T47D (cell line): ENCODE results near the gene TAF4.
"Not testable (repeated sequence)": the region's sequence is repeated elsewhere in the genome, so short reads cannot be mapped to it uniquely, and the experiment has no call there.

Source experiments
- DNase-seq, 2 experiments: peaks; one replicate each; pipeline versions ENCODE4 v3.0.0 to v3.0.0-alpha.2; 2011 to 2012; ENCODE audit warnings: low read depth in 1 of 2, low spot score in 1 of 2
- JUND ChIP-seq: IDR thresholded peaks from 2 replicates; pipeline ENCODE4 v1.6.1; 2012; ENCODE audit warnings: low read depth
- in situ Hi-C: cut with HindIII; loops from 2 replicates; pipeline ENCODE4 v1.10.0; 2016; ENCODE audit warnings: low sequenced_read_pairs, low pct_unique_long_range_greater_than_20kb

TAF4 gene

GRCh38 chr20:61976644-61977418 is 88.8 kb downstream of the TAF4 start:
- no peak for TF ChIP-seq JUND
- in situ Hi-C loops, result no loop called here
- no peak for DNase-seq

DNA sequence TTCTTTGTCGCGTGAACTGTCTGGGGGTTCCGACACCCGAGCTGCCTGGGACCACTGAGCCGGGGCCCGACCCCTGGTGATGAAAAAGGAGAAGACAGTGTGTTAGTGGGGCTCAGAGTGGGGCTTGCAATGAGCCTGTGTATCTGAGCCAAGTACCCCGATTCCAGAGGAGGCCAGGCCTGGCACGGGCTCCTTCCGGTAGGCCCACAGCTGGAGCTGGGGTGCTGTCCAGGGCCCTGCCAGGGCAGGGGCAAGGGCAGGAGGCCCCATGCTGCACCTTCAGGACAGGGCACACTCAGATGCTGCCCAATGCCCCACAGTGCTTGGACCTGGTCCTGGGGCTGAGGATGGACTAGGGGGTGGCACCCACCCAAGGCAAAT is 89.4 kb downstream of the TAF4 start:
- TF ChIP-seq JUND, result no peak
- no peak for DNase-seq
- in situ Hi-C loops, result no loop called here

- TF ChIP-seq JUND, result no peak
- no peak for DNase-seq
- in situ Hi-C loops, result no loop called here
Measured at GRCh38 chr20:61975407-61976129, 90.1 kb downstream of the TAF4 start.

DNA sequence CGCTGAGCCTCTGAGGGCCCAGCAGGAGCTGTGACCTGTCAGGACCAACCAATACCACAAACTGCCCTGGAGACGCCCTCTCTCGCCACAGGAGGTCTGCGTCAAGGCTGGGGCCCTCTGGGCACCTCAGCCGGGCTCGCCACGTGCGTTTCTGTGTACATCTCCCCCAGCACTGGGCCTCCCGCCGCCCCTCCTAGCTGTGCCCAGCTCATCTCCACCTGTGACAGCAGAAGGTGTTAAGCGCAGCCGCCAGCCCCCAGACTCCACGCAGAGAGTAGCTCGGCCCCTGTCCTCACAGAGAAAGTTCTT is 91.4 kb downstream of the TAF4 start:
- no peak for TF ChIP-seq JUND
- no peak for DNase-seq
- in situ Hi-C loops, result no loop called here

DNA sequence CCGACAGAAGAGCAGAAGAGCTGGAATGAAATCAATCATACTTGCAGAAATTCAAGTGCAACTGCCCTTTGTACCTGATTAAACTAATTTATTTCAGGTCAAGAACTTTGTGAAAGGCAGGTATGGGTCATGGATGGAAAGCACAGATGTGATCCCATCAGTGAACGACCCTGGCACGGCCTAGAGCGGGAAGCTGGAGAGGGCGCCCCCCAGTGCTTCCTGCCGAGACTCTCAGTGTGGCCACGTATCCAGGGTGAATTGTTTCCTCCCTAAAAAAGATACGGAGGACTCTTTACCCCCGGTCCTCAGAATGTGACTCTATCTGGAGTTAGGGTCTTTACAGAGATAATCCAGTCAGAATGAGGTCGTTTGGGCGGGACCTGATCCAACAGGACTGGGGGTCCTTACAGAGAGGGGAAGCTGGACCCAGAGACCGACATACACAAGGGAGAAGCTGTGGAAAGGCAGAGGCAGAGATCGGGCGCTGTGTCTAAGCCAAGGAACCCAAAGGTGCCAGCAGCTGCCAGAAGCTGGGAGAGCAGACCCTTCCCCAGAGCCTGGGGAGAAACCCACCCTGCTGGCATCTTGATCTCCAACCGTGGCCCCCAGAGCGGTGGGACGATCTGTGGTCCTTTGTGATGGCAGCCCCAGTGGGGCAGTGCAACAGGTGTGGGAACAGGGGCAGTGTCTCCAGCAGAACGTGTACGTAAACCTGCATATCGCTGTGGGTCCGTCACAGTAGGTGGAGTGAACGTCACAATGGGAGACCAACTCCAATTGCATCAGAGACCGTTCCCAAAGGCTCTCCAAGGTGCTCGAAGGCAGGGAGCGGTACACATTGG is 91.9 kb downstream of the TAF4 start:
- no peak for TF ChIP-seq JUND
- DNase-seq, result no peak

DNA sequence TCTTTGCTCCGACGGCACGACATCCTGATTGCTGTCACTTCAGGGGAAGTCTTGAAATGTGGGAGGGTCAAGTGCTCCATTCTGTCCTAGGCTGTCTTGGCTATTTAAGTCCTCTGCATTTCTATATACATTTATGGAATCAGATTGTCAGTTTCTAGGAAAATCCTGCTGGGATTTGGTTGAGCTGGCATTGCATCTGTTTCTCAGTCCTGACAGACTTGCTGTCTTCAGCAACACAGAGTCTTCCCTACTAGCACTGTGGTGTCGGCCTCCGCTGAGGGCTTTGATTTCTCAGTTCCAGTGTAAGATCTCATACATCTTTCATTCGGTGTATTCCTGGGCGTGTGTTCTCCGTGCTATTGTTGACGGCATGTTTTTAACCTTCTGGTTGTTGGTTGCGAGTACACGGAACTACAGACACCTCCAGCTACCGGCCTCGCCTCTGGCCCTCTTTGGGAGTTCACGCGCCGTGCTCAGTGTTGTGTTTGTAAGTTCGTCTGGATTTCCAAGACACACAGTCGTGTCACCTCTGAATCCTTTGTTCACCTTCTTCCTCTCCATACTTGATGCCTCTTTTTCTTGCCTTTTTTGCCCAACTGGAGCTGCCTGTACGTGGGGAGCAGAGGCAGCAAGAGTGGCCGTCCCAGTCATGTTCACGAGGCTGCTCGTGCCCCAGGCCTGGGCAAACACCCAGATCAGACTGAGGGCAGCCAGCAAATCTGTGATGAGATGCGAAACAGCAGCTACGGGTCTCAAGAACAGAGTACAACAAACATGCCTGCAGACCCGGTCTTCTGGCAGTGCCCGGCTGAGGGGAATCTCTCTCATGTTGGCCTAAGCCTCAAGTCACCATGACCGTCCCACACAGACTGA is 92.8 kb downstream of the TAF4 start:
- TF ChIP-seq JUND, result no peak
- in situ Hi-C loops, result no loop called here
- no peak for DNase-seq

More for the DNA sequence above, 91.9 kb downstream of the TAF4 start:
- in situ Hi-C loops, result no loop called here

DNA sequence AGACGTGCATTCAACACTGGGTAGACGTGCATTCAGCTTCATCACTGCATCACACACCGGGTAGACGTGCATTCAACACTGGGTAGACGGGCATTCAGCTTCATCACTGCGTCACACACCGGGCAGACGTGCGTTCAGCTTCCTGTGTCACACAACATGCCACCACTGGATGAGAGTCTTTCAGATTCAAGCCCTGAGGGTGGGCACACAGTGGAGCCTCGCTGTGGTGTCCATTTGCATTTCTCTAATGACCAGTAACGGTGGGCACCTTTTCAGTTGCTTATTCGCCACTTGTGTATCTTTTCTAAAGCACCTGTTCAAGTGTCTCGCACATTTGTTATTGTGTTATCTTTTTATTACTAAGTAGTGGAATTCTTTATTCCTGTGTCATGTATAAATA is 94.1 kb downstream of the TAF4 start:
- DNase-seq, in situ Hi-C loops: not testable (repeated sequence)

DNA sequence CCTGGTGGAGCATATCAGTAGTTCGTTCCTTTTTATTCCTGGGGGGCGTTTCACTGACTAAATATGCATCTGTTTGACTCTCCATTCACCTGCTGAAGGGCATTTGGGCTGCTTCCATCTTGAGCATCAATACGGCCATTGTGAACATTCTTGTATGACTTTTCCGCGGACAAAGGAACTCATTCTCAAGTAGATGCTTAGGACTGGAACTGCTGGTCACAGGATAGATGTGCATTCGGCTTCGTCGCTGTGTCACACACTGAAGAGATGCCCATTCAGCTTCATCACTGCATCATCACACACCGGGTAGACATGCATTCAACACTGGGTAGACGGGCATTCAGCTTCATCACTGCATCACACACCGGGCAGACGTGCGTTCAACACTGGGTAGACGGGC is 95.3 kb downstream of the TAF4 start:
- no peak for TF ChIP-seq JUND
- no peak for DNase-seq
- in situ Hi-C loops, result no loop called here

DNA sequence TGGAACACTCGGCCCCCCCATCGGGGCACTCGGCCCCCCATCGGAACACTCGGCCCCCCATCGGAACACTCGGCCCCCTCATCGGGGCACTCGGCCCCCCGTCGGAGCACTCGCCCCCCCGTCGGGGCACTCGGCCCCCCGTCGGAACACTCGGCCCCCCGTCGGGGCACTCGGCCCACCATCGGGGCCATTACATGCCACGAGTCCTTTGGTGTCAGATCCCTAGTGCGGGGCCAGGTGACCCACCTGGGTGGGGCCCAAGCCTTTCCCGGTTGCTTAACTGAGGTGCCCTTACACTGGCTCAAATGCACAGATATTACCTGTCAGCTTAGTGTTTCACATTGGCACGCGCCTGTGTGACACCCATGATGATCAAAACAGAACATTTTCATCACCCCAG is 95.9 kb downstream of the TAF4 start:
- no peak for DNase-seq
- no peak for TF ChIP-seq JUND
- in situ Hi-C loops, result no loop called here

GRCh38 chr20:61968932-61969331 is 96.7 kb downstream of the TAF4 start:
- no peak for DNase-seq
- in situ Hi-C loops, result no loop called here
- no peak for TF ChIP-seq JUND

GRCh38 chr20:61968036-61968810 is 97.5 kb downstream of the TAF4 start:
- TF ChIP-seq JUND, result no peak
- in situ Hi-C loops, result no loop called here
- no peak for DNase-seq
